Activated CD8-positive, alpha-beta memory T cell treated with anti-CD3 and anti-CD28 coated beads, Interleukin-2, amount 50 U/mL, for 24 hours (primary cell): ENCODE measurements around the gene UBN1.

Experiments
- DNase-seq: peaks from one replicate; pipeline ENCODE4 v3.0.0-alpha.2; 2020; ENCODE audit errors: extremely low read depth

The UBN1 gene

GRCh38 chr16:4859190-4859899, 12.1 kb downstream of the UBN1 start:
- no peak for DNase-seq

DNA sequence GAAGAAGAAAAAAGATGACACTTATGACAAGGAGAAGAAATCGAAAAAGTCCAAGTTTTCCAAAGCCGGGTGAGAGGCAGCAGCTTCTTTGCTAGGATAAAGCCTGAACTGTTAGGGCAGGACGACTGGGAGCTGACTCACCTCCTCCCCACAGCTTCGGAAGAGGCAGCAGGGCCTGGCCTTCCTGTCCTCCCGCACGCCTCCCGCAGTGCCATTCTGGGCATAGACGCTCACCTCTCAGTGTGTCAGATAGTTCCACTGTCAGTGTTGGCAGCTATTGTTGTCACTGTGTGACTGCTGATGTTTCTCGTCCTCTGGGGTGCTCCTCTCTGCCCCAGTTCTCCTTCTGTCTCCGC, 12.6 kb downstream of the UBN1 start:
- DNase-seq: no peak

DNA sequence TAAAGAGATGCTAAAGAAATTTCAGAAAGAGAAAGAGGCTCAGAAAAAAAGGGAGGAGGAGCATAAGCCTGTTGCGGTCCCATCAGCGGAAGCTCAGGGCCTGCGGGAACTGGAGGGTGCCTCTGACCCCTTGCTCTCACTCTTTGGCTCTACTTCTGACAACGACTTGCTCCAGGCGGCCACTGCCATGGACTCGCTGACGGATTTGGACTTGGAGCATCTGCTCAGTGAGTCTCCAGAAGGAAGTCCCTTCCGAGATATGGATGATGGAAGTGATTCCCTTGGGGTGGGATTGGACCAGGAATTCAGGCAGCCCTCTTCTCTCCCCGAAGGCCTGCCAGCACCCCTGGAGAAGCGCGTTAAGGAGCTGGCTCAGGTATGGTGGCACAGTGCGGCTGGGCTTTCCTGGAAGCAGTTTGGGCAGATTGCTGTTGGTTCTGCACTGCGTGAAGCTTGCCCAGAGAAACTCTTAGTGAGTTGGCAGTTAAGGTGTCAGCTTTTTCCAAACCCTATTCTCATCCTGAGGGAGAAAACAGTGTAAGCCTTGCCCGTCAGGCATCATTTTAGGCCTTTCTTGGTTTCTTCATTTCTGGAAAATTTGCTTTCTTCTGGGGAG, 13.6 kb downstream of the UBN1 start:
- no peak for DNase-seq

DNA sequence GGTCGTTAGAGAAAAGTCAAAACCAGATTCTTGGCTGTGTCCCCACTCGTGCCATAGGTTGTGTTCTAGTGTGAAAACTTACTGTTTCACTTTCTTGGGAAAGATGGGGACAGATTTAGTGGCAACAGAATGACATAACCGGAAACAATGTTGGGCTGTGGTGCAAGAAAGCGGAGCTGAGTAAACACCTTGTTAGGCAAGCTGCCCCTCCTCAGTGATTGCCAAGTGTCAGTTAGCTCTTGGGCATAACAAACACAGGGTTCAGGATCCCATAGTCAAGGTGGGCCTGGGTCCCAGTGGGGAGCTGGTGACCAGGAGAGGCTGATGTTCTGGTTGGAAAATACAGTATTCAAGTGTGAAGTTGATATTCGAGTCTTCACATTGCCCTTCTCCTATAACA, 15.4 kb downstream of the UBN1 start:
- DNase-seq: no peak

DNA sequence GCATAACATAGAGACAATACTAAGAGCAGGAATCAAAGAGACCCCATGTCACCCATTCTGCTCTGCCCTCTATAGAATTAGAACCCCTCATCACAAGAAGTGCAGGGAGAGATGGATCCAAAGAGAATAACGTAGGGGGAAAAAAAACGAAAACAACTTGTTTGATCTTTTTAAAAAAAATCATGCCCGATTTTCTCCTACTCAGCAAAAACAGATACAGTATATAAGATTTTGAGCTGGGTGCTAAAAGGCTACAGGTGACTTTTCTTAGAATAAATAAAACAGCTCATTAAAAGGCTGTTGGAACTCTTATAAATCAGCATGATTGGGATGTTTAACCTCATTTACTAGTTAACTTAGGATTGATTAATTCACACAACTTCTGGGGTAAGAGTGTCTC, 17.4 kb downstream of the UBN1 start:
- no peak for DNase-seq

GRCh38 chr16:4865231-4865860, 18.1 kb downstream of the UBN1 start:
- DNase-seq: no peak

GRCh38 chr16:4866586-4866985, 19.3 kb downstream of the UBN1 start:
- DNase-seq: no peak

DNA sequence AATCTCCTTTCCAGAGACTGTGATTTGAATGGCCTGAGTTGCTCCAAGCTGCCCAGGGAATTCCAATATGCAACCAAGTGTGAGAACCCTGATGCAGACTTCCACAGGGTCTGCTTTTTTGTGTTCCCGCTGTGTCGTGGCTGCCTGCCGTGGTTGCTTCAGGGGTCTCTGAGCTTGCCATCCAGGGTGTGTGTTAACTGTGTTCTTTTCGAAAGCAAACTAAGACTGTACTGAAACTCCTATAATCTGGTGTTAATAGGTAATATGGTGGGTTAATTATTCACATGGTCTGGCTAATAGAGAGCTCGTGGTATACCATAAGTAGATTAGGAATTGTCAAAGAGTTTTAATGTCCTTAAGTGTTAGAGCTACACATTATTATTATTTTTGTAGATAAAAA, 20.7 kb downstream of the UBN1 start:
- DNase-seq: no peak

GRCh38 chr16:4868535-4868934, 21.3 kb downstream of the UBN1 start:
- no peak for DNase-seq

DNA sequence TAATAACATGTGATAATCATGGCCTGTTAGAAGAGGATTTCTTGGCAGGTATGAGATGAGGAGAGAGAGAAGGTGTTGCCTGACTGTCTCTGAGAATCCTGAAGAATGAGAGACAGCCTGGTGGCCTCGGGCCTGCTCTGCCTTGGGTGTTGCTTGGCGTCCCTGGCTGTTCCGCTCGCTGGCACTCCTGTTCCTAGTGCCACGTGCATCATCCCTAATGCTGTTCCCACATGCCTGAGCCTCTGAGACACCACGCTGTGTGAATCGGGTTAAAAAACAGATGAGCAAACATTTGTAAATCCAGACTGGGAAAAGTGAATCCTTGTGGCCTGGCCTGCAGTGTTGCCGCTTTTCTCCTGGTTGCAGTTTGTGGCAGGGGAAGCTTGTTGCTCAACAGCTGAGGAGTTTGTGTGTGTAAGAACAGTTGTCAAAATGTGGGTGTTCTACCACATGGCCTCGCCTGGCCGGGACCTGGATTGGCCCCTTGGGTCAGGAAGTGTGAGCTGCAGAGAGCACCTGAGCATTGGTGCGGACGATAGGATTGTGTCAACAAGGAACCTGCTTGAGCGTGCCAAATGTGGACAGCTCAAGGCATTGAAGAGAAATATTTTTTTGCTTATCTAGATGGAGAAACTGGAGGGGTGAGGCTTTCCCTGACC, 22.0 kb downstream of the UBN1 start:
- DNase-seq: no peak

DNA sequence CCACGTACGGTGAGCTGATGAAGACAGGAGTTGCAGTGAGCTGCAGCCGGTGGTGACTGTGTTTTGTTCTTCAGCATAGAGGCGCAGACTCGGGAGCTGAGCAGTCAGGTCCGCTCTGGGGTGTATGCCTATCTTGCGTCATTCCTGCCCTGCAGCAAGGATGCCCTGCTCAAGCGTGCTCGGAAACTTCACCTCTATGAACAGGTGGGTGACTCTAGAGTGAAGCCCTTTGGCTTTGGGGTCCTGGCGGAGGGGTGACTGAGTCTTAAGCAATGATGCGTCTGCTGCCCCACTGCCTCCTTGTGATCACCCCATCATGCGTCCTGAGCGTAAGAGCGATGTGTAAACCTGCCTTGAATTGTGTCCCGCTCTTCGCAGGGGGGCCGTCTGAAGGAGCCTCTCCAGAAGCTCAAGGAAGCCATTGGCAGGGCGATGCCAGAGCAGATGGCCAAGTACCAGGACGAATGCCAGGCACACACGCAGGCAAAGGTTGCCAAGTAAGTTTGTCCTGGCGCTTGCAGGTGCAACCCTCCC, 22.9 kb downstream of the UBN1 start:
- DNase-seq: no peak

GRCh38 chr16:4871071-4871470, 23.8 kb downstream of the UBN1 start:
- no peak for DNase-seq

DNA sequence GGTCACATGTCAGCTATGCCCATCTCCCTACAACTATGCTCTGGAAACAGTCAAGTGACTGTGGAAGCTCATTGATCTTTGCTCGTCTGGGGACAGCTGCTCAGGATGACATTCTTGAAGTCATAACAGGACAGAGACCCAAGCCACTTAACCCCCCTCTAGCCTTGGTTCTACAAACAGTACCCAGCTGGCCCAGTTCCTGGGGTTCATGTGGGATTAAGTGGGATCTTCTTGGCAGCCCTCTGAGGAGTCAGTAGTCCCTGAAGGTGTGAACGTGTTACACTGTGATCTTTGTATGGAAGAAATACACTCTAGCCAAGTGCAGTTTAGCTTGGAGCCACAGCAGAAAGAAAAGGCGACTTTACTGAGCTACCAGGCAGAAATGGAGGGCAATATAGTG, 25.8 kb downstream of the UBN1 start:
- DNase-seq: no peak

- DNase-seq: no peak
Measured at GRCh38 chr16:4874666-4875065, 27.4 kb downstream of the UBN1 start.

GRCh38 chr16:4876646-4877379, 29.5 kb downstream of the UBN1 start:
- DNase-seq: no peak

DNA sequence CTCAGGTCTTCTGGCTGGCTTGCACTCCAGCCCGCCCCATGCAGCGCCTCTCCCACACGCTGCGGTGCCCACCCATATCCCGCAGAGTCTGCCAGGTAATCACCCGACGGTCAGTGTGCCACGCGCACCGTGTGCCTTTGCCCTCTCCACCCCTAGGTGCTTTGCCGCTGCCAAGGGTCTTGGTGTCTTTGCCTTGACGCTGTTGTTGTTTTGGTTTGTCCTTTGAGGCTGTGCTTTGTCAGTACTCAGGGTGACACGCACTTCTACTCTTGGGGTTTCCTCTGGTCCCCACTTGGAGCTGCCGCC, 30.1 kb downstream of the UBN1 start:
- no peak for DNase-seq

GRCh38 chr16:4879049-4879448, 31.8 kb downstream of the UBN1 start:
- no peak for DNase-seq

DNA sequence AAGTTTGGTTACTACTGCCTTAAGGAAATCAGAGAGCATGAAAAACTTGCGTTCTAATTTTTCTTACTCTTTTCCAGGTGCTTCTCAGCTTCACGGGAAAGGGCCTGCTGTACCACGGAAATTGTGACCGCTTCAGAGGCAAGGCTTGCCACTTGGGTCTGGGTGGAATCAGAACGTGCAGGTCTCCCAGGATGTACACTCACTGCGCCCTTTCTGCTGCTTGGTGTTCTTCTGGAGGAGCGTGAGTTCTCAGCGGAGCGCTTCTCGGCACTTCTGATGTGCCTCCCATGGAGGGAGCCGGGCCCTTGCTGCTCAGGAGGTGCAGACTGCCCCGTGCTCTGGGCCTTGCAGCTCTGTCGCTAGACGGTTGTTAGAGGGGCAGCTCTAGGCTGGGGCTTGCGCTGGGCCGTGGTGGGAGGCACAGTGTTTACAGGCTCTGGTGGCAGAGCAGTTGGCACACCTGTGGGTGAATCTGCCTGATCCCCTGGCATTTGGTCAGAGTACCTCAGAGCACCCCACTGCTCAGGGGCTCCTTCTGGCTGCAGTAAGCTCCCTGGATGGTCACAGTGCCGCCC, 32.8 kb downstream of the UBN1 start:
- no peak for DNase-seq

DNA sequence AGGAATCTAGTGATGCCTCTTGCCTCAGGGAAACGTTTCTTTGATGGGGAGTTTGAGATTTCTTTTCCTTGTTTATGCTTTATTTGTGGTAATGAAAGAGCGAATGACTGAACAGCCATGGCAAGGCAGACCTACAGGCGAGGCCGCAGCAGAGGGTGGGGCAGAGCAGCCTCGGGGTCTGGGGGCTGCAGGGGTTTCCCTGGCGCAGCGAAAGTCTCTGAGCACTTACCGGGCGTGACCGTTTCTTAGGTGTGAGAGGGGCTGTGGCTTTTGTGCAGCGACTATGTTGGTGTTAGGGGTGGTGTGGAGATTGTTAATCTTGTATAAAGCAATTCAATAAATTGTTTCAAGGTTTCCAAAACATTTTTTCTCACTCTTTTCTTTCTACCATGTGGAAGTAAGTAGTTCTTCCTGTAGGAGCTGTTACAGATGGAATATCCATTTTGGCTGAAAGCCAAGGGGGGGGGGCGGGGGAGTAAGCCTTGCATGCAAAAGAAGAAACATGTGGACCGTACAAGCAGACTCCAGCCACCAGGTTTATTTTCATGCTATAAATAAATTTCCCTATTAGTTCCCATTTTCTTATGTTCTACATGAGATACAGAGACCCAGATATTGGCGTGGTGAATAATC, 34.8 kb downstream of the UBN1 start:
- DNase-seq: no peak

- no peak for DNase-seq
Measured at GRCh38 chr16:4882633-4883285, 35.5 kb downstream of the UBN1 start.

- no peak for DNase-seq
Measured at GRCh38 chr16:4883501-4883900, 36.2 kb downstream of the UBN1 start.
